ENCODE results near the gene CDKN1C. TPM values are rescaled to one million over a fixed set of nuclear protein-coding genes. Genes with fewer than 3 reads are reported as not detected.
A peak's percentile ranks its signal among the peaks of the same experiment; 100 is the strongest.

The CDKN1C gene
- total and polyA plus RNA-seq, 2 of the 8 experiments (the other 6 are each of a cell fraction or from before 2014, with no cell fraction given): 12.8 to 14.1 TPM

GRCh38 chr11:2901854-2902783, 16.5 kb upstream of the CDKN1C start (continued):
- TF ChIP-seq USF2 (IDR thresholded peaks at IDR 0.05; ENCODE audit: low read length) (no peak), SIRT6 (IDR thresholded peaks at IDR 0.05; ENCODE audit: low read length) (no peak), CEBPB (IDR thresholded peaks at IDR 0.05; ENCODE audit: low read depth, low read length) (no peak), NRF1 (IDR thresholded peaks at IDR 0.05; ENCODE audit: low read depth, low read length) (no peak), CREB1 (IDR thresholded peaks at IDR 0.05) (peak; percentile 57), ATF2 (IDR thresholded peaks at IDR 0.05; ENCODE audit: low read length) (no peak), BACH1 (IDR thresholded peaks at IDR 0.05; ENCODE audit: low read length) (no peak), CTCF (IDR thresholded peaks at IDR 0.05; ENCODE audit: control extremely low read depth in 1 of 3, insufficient read depth in 1 of 3, low read depth in 1 of 3, low read length in 3 of 3) (no peak), RXRA (IDR thresholded peaks at IDR 0.05; ENCODE audit: insufficient read depth, low read depth, low read length) (no peak), EGR1 (IDR thresholded peaks at IDR 0.05; ENCODE audit: borderline replicate concordance, low read depth, low read length) (no peak), ASH2L (IDR thresholded peaks at IDR 0.05; ENCODE audit: low read length) (peak; percentile 47)

All from H1 (cell line).